IgD-negative memory B cell (primary cell): Measurements from ENCODE around the gene PROP1. TPM values are rescaled to one million over a fixed set of nuclear protein-coding genes. Genes with fewer than 3 reads are reported as not detected.
"Not testable (repeated sequence)": the region's sequence is repeated elsewhere in the genome, so short reads cannot be mapped to it uniquely, and the experiment has no call there.

Experiments
- H3K27ac Mint-ChIP-seq, 3 donors: one replicate each; pipeline ENCODE4 v1.8.0; 2020 to 2022; ENCODE audit warnings: mild to moderate bottlenecking in 3 of 3, mixed read lengths in 3 of 3, moderate library complexity in 1 of 3
- H3K27me3 Mint-ChIP-seq: one replicate; pipeline ENCODE4 v1.8.0; 2021; ENCODE audit warnings: mixed read lengths
- H3K36me3 Mint-ChIP-seq: one replicate; pipeline ENCODE4 v1.8.0; 2020; ENCODE audit warnings: mild to moderate bottlenecking, mixed read lengths
- H3K4me1 Mint-ChIP-seq, 3 donors: one replicate each; pipeline ENCODE4 v1.8.0; 2020 to 2022; ENCODE audit warnings: mixed read lengths in 3 of 3, mild to moderate bottlenecking in 1 of 3
- H3K4me3 Mint-ChIP-seq, 4 donors: one replicate each; pipeline ENCODE4 v1.8.0; 2020 to 2022; ENCODE audit warnings: mild to moderate bottlenecking in 4 of 4, mixed read lengths in 4 of 4, moderate library complexity in 3 of 4
- H3K9me3 Mint-ChIP-seq, 3 donors: one replicate each; pipeline ENCODE4 v1.8.0; 2020 to 2021; ENCODE audit warnings: mixed read lengths in 3 of 3, mild to moderate bottlenecking in 1 of 3
- polyA plus RNA-seq: library from polyadenylated mRNA; unstranded; fragments of 300-500 nt; fragmentation: Illumina TruSeq; gene quantifications from one replicate; pipeline ENCODE4 v1.2.3, GENCODE V29; 2021

Gene PROP1
- not detected for polyA plus RNA-seq

DNA sequence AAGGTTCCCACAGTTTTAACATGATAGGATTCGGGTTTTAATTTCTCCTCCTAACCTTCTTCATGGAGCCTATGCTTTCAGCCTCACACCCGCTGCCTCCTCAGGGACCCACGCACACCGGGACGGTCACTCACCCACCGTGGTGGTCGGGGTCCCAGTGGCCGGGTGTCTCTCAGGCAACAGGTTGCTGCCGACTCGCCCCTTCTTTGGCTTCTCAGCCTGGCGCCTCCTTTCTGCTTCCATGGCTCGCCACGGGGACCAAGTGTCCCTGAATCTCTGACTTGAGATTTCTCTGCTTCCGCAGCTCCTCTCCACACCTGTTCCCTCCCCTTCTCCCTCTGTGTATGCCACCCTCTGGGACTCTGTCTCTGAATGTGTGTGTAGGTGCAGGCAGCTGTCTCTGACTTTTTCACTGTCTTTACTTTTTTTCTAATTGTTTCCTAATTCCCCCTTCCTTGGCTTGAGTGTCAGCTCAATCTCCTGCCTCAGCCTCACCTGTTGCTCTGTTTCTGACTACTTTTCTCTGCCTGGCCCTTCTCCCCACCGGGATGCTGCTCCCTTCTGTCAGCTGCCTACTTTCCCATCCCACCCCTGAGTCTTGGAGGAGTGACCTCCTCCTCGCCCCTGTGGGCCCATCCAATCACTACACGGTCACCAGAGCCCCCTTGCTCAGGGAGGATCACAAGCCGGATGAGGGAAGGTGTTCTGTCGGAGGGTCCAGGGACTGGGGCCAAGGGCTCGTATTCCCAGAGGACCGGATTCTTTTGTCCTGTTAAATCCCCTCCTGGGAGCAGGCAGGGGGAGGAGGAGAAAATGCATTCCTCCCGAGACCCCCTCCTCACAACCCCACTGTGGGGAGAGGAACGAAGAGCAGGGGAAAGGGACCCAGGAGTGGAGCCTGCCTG, at the start of gene PROP1:
Gene PROP1, minus strand, starts transcription at position 552 of the 905 bp plus-strand sequence. Its CDS starts 309 bp downstream, at position 243.
- Mint-ChIP-seq H3K9me3 (peaks cover 0 to 5% (median 0%) of the 10 kb centered on the region in 3 donors), H3K27ac (no peak within 1 kb of the TSS), H3K4me1 (peaks cover 0 to 3% (median 0%) of the 10 kb centered on the region in 3 donors), H3K36me3 (no peaks in the 10 kb centered on the region), H3K4me3 (no peak within 1 kb of the TSS), H3K27me3 (peaks cover 23% of the 10 kb centered on the region)

DNA sequence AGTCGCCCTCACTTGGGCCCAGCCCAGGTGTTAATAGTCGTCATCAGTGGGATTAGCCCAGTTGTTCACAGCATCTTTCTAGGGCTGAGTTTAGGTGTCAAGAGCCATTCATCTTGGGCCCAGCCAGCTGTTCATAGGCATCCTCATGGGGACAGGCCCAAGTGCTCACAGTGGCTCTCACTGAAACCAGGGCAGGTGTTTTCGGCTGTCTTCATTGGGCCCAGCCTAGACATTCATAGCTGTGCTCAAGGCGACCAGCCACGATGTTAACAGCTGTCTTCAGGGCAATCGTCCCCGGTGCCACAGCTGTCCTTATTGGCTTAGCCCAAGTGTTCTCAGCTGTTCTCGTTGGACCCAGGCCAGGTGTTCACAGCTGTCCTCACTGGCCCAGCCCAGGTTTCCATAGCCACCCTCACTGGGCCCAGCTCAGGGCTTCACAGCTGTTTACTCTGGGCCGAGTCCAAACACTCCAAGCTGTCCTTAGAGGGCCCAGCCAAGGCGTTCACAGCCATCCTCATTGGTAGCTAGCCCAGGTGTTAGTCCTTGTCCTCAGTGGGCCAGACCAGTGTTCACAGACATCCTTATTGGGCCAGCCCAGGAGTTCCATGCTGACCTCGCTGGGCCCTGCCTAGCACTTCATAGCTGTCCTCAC, 23.5 kb upstream of the PROP1 start:
- H3K27me3 Mint-ChIP-seq, H3K9me3 Mint-ChIP-seq, H3K4me1 Mint-ChIP-seq, H3K36me3 Mint-ChIP-seq, H3K27ac Mint-ChIP-seq, H3K4me3 Mint-ChIP-seq: not testable (repeated sequence)

DNA sequence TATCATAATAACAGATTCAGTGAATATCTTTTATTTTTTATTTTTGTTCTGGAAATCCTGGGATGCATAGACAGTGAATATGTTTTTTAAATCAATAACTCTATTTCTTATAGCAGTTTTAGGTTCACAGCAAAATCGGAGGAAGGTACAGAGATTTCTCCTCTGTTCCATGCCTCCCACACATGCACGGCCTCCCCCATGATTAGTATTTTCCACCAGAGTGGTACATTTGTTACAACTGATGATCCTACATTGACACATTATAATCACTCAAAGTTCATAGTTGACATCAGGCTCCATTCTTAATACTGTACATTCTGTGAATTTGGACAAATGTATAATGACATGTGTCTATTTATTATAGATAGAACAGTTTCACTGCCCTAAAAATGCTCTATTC, 16.7 kb upstream of the PROP1 start:
- H3K27me3 Mint-ChIP-seq, H3K4me3 Mint-ChIP-seq, H3K4me1 Mint-ChIP-seq, H3K9me3 Mint-ChIP-seq, H3K36me3 Mint-ChIP-seq, H3K27ac Mint-ChIP-seq: not testable (repeated sequence)

- H3K4me1 Mint-ChIP-seq, H3K36me3 Mint-ChIP-seq, H3K27ac Mint-ChIP-seq, H3K4me3 Mint-ChIP-seq, H3K27me3 Mint-ChIP-seq, H3K9me3 Mint-ChIP-seq: not testable (repeated sequence)
These were observed 15.9 kb upstream of the PROP1 start for GRCh38 chr5:178011816-178012554.

DNA sequence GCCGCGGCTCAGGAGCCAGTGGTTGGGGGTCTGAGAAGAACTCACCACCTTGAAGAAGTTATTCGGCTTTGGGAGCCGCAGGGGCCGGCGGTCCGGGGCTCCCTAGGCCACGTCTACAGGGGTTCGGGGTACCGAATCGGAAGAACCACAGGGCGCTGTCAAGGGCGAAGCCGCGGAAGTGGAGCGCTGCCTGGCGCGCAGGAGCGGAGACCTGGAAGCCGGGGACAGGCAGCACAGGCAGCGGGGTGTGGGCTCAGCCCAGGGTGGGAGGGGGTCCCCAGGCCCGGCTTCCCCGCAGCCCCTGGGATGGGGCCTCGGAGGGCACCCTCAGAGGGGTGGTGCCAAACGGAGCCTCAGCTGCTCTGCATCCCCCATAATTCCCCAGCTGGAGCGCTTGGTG, 11.2 kb upstream of the PROP1 start:
- H3K27ac Mint-ChIP-seq, H3K4me3 Mint-ChIP-seq, H3K36me3 Mint-ChIP-seq: not testable (repeated sequence)

GRCh38 chr5:178006536-178007231, 10.6 kb upstream of the PROP1 start:
- H3K27ac Mint-ChIP-seq, H3K36me3 Mint-ChIP-seq, H3K27me3 Mint-ChIP-seq, H3K9me3 Mint-ChIP-seq, H3K4me1 Mint-ChIP-seq: not testable (repeated sequence)
- peak overlapping the region in 1 of 4 donors; percentile 48 for H3K4me3 Mint-ChIP-seq

More for the DNA sequence above, 11.2 kb upstream of the PROP1 start:
- H3K9me3 Mint-ChIP-seq, H3K27me3 Mint-ChIP-seq, H3K4me1 Mint-ChIP-seq: not testable (repeated sequence)

GRCh38 chr5:178006181-178006535, 10.1 kb upstream of the PROP1 start:
- H3K4me3 Mint-ChIP-seq: peak overlapping the region in 1 of 4 donors; percentile 60
- H3K9me3 Mint-ChIP-seq, H3K27ac Mint-ChIP-seq, H3K36me3 Mint-ChIP-seq, H3K27me3 Mint-ChIP-seq, H3K4me1 Mint-ChIP-seq: not testable (repeated sequence)

DNA sequence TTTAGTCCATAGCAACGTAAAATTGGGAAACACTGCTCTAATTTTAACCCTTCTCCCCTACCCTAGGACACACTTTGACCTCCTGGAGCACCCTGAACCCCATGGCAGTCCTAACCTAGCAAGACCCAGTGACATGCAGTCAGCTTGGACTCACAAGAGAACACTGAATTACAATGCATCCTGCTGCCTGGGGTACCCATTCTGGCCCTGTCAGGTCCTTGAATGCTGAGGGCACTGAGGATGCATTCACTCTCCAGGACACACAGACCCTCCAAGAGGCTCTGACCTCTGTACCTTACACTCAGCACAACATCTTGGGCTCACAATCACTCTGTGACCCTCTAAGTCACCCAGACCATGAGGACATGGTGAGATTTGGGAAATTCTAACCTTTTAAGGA, 1.8 kb upstream of the PROP1 start:
- no peaks in the 10 kb centered on the region for H3K9me3 Mint-ChIP-seq
- no peaks in the 10 kb centered on the region for H3K36me3 Mint-ChIP-seq
- H3K4me1 Mint-ChIP-seq: no peaks in the 10 kb centered on the region
- no peak overlapping the region for H3K27ac Mint-ChIP-seq
- H3K4me3 Mint-ChIP-seq: no peak overlapping the region
- peaks cover 26% of the 10 kb centered on the region for H3K27me3 Mint-ChIP-seq

DNA sequence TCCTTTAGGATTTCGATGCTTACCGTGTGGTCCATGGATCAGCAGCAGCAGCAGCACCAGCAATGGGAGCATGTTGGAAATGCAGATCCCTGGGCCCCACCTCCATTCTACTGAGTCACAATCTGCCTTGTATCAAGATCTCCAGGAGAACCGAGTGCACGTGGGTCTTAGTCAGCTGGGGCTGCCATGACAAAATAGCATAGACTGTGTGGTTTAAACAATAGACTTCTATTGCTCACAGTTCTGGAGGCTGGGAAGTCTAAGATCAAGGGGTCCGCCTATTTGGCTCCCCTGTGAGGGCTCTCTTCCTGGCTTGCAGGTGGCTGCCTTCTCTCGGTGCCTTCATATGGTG, 1.3 kb upstream of the PROP1 start:
- Mint-ChIP-seq H3K9me3 (peaks cover 0 to under 1% (median 0%) of the 10 kb centered on the region in 3 donors), H3K4me3 (no peak overlapping the region), H3K4me1 (peaks cover 0 to 1% (median 0%) of the 10 kb centered on the region in 3 donors), H3K36me3 (no peaks in the 10 kb centered on the region), H3K27ac (no peak overlapping the region), H3K27me3 (peaks cover 22% of the 10 kb centered on the region)

DNA sequence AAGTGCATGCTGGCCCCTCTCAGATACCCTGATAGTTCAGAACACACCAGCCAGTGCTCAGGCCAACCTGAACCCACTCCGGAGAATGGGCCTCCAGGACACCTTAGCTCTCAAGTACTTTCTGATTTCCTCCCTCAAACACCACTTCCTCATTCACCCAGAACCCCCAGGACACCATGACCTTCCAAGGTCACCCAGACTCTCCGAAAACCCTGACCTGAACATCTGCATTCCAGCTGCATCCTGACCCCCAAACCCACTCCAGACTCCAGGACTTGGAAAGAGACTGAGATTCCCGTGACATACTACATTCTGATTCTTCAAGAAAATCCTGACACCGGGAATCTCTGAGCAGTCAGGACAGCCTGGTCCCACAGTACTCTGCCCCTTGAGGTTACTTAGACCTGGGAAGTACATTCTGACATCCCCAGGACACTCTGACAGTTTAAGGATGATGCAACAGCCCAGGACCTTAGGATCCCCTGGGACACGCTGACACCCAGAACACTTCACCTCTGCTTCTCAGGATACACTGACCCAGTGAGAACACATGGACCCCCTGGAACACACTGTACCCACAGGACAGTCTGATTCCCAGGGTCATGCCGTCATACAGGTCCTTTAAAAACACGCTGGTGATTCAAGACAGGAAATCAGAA, 747 bp upstream of the PROP1 start:
- Mint-ChIP-seq H3K4me1 (peaks cover 0 to 3% (median 0%) of the 10 kb centered on the region in 3 donors), H3K27ac (no peak overlapping the region), H3K36me3 (no peaks in the 10 kb centered on the region), H3K4me3 (no peak overlapping the region), H3K9me3 (peaks cover 0 to 3% (median 0%) of the 10 kb centered on the region in 3 donors), H3K27me3 (peaks cover 21% of the 10 kb centered on the region)

- Mint-ChIP-seq H3K27me3 (peaks cover 22% of the 10 kb centered on the region), H3K9me3 (peaks cover 0 to 5% (median 0%) of the 10 kb centered on the region in 3 donors), H3K27ac (no peak overlapping the region), H3K4me3 (no peak overlapping the region), H3K36me3 (no peaks in the 10 kb centered on the region), H3K4me1 (peaks cover 0 to 3% (median 0%) of the 10 kb centered on the region in 3 donors)
These were observed 1.4 kb downstream of the PROP1 start for GRCh38 chr5:177994561-177995190.

DNA sequence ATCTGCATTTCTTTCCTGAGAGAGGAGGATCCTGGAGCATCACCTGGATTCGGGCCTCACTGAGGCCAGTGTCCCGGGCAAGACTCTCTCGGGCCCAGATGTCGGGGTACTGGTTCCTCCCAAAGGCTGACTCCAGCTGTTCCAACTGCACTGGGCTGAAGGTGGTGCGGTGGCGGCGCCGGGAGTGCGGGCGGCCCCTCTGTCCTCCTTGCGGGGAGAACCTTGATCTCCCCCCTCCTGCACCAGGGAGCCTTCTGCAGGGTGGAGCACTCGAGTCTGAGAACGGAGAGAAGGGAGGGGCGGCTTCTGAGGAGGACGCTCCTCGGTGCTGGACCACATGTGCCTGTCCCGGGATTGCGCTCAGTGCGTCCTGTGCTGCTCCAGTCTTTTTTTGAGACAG, 2.0 kb downstream of the PROP1 start:
- Mint-ChIP-seq H3K4me1 (peaks cover 0 to 3% (median 0%) of the 10 kb centered on the region in 3 donors), H3K36me3 (no peaks in the 10 kb centered on the region), H3K27ac (no peak overlapping the region), H3K27me3 (peaks cover 22% of the 10 kb centered on the region), H3K4me3 (no peak overlapping the region), H3K9me3 (peaks cover 0 to 5% (median 0%) of the 10 kb centered on the region in 3 donors)

DNA sequence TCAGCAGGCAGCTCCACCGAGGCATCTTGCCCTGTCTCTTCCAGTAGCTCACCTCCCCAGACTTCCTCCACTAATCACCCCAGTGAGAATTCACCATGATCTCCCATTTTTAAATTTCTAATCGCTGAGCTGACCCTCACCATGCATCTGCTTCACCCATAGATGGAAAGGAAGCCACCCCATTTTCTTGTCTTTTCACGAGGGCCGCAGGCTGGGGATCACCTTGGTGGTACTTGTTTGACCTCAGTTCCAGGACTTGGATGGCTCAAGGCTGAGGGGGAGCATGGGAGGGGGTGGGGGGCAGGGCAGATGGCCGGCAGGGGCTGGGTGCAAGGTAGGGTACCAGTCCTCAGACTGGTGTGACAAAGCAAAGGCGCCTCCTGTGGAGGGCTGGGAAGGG, 3.6 kb downstream of the PROP1 start:
- H3K27ac Mint-ChIP-seq: no peak overlapping the region

GRCh38 chr5:177988989-177989625, 6.9 kb downstream of the PROP1 start:
- Mint-ChIP-seq H3K4me3 (no peak overlapping the region), H3K4me1 (peaks cover 0 to 3% (median 0%) of the 10 kb centered on the region in 3 donors), H3K27me3 (peaks cover 29% of the 10 kb centered on the region), H3K27ac (no peak overlapping the region), H3K9me3 (peaks cover 0 to 5% (median 0%) of the 10 kb centered on the region in 3 donors), H3K36me3 (no peaks in the 10 kb centered on the region)

More for the DNA sequence above, 3.6 kb downstream of the PROP1 start:
- Mint-ChIP-seq H3K4me3 (no peak overlapping the region), H3K9me3 (peaks cover 0 to 5% (median 0%) of the 10 kb centered on the region in 3 donors), H3K27me3 (peaks cover 21% of the 10 kb centered on the region), H3K4me1 (peaks cover 0 to 3% (median 0%) of the 10 kb centered on the region in 3 donors), H3K36me3 (no peaks in the 10 kb centered on the region)
